NCI-H526 treated with DMSO at 0.1 percent for 48 hours (cell line): ENCODE data around the gene CLEC16A.

Experiments
- DNase-seq: peaks from one replicate; lab custom pipeline; 2025; lab: John Stamatoyannopoulos, UW

Gene CLEC16A

DNA sequence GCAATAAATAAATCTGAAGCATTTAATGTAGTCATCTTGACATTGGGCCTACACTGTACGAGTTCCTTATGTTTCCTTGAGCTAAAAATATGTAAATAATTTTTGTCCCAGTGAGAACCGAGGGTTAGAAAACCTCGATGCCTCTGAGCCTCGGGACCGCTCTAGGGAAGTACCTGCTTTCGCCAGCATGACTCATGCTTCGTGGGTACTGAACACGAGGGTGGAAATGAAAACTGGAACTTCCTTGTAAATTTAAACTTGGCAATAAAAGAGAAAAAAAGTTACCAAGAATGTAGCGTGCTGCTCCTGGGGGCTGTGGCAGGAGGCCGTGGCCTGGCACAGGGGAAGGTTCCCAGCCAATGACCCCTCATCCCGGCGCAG lies 237.5 kb downstream of the CLEC16A start:
- DNase-seq: no peak

DNA sequence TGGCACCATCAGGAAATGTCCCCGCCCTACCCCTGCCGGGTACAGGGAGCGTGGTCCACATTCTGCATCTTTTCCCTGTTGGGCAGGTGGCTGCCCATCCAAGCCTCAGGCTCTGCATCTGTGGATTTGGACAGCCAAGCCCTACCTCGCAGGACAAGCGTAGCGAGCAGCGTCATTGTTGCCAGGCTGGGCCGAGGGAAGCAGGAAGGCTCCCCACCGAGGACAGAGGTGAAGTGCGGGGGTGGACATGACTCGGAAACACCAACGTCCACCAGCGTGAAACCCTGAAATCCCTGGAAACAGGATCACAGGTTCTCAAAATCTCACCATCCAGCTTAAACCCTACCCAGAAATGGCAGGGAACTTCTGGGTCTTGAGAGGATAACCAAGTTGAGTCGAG lies 238.0 kb downstream of the CLEC16A start:
- DNase-seq: no peak

DNA sequence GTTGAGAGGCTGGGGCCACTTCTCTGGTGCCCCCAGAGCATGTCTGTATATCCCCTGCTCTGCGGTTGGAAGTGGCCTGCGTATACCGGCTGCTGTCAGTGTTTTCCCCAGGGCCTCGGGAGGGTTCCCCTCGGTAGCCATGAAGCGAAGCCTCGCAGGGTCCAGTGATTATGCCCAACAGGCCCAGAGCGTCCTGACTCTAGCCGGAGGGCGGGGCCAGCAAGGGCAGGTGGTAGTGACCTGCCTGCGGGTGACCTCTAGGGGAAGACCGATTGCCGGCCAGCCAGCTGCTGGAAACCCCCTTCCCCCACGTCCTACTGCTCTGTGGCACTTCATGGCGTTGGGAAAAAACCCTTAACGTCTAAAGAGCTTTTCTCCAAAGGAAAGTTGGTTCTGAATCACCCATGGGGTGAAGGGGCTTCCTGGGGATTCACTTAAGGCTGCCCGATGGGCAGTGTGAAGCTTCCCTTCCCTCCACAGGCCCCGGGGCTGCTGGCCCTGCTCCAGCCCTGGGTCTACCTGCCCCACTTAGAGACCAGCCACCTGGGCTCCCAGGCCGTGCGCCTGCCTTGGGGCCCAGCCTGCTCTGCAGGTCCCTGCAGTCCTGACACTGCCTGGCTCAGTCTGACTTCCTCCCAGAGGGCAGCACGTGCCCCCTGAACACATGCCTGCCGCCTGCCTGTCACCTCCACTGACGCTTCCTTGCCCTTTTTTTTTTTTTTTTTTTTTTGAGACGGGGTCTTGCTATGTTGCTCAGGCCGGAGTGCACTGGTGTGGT lies 238.9 kb downstream of the CLEC16A start:
- DNase-seq: no peak

DNA sequence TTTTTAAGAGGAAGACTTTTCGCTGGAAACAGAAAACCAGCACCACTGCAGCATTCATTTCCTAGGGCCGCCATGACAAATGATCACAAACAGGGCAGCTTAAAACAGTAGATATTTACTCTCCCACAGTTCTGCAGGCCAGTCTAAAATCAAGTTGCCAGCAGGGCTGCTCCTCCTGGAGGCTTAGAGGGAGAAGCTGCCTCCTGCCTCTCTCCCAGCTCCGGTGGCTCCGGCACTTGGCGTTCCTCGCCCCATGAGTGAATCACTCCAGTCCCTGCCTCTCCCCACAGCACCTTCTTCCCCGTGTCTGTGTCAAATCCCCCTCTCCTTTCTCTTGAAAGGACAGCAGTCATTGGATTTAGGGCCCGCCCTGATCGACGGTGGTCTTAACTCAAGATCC lies 239.6 kb downstream of the CLEC16A start:
- no peak for DNase-seq

DNA sequence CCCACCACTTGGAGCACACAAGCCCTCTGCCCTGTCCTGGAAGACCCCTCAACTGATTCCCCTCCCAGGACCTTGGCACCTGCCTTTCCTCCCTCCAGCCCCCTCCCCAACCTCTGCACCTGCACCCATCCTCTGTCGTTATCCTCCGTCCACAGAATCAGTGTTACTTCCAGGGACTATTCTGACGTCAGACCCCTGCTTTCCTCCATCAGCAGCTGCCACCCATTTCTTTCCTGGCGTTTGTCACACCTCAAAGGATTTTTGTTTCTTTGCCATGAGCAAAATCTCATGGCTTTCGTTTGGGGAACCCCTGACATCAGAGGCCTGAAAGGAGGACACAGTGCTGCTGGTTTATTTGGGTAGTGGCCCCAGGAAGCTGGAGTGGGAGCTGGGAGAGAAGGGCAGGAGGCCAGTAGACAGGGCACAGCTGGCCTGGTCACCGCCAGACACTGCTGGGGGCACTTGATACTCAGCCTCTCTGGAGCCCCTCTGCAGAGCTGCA lies 243.2 kb downstream of the CLEC16A start:
- DNase-seq: no peak

DNA sequence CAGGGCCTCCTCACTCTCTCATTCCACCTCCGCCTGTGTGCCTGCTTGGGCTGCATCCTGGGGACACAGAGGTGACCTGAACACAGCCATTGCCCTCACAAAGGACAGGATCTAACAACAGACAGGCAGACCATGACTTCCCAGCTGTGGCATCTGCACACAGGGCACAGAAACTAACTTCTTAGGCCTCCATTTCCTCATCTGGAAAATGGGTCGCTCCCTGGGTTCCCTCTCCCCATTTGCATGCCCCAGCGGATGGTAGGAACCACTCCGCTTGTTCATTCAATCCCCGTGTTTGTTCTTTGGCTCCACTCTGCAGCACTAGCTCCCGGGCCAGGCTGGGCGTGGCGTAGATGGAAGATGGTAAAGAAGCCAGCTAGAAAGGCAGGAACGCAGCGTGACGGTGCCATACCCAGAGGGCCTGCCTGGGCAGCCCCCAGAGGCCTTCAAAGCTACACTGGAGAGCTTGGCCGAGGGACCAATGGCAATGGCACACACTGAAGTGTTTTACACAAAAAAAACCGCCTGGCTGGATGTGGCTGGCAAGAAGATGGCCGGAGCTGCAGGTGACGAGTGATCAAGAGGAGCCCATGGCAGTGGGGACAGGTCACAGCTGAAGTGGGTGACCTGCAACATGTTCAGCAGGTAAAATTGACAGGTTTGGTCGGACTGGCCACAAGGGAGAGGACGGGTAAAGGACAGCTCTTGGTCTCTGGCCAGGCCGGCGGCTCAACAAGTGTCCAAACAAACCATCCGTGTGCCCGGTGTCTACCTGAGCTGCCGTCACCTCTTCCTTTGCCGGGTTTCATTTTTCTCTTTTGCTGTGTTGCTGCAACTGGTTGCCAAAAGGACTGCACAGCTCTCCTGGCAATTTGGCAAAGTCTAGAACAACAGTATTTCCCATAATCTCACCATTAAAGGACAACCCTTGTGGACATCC lies 244.7 kb downstream of the CLEC16A start:
- no peak for DNase-seq

DNA sequence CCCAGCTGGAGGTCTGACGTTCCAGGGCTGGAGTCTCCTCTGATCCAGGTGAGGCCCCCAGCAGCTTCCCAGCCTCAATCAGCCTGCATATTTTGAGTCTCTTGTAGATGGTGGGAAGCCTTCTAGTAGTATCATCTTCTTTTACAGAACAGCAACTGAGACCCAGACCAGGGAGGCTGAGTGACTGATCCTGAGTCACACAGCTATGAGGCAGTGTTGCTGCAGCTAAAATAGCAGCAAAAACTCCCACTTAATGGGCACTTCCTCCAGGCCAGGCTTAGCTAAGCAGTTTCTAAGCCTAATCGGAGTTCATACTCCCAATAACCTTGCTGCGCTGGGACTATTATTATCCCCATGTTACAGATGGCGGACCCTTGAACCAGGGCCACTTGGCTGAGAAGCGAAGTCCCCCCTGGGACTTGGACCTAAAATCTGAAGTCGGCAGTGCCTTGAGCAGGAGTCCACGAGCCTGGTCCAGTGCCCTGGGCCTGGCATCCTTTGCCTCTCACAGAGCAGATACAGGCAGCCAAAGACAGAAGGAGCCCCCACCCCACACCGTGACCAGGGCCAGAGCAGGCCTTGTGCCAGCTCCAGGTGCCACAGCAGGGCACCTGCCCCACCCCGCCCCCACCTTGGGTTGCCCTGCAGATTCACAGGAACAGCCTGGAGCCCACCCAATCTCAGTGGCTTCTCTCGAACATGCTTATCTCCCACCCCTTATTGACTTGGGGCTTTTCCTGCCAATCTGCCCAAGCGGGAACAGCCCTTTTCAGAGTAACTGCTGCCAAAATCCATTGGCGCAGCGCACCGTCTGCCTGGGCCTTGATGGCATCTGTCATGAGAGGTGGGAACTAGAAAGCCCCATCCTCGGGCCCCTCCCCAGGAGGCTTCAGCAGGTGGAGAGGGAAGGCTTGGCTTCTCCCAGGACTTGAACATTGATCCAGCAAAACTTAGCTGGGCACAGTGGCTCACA lies 246.5 kb downstream of the CLEC16A start:
- no peak for DNase-seq

DNA sequence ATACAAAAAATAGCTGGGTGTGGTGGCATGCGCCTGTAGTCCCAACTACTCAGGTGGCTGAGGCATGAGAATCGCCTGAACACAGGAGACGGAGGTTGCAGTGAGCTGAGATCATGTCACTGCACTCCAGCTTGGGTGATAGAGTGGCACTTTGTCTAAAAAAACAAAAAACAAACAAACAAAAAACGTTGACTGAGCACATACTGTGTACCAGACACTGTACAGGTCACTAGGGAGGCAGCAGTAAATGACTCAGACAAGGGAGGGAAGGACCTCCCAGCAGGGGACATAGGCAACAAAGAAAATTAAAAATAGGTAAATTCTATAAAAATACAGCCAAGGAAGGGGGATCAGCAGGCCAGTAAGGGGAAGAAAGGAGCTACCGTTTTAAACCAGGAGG lies 247.3 kb downstream of the CLEC16A start:
- DNase-seq: no peak

DNA sequence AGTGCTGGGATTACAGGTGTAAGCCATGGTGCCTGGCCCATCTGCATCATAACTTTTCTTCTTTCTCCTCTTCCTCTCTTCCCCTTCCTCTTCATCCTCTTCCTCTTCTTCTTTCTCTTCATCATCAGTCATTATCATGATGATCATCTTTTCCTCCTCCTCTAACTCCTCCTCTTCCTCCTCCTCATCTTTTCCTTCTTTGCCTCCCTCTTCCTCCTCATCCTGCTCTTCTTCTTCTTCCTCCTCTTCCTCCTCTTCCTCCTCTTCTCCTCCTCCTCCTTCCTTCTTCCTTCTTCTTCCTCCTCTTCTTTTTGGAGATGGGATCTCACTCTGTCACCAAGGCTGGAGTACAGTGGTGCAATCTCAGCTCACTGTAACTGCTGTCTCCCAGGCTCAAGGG lies 249.1 kb downstream of the CLEC16A start:
- DNase-seq: no peak

DNA sequence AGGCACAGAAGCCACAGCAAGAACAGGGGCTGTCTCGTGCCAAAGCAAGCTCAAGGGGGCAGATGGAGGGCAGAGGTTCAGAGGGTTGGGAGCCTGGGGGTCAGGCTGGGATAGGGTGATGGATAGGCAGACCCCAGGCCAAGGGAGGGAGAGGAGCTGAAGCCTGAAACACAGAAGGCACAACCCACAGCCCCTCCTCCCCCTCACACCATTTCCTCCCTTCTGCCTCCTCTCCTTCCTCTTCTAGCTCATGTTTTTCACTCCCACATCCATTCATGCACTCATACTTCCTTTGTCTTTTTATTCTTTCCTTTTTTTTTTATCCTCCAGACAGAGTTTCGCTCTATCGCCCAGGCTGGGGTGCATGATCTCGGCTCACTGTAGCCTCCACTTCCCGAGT lies 250.5 kb downstream of the CLEC16A start:
- no peak for DNase-seq

DNA sequence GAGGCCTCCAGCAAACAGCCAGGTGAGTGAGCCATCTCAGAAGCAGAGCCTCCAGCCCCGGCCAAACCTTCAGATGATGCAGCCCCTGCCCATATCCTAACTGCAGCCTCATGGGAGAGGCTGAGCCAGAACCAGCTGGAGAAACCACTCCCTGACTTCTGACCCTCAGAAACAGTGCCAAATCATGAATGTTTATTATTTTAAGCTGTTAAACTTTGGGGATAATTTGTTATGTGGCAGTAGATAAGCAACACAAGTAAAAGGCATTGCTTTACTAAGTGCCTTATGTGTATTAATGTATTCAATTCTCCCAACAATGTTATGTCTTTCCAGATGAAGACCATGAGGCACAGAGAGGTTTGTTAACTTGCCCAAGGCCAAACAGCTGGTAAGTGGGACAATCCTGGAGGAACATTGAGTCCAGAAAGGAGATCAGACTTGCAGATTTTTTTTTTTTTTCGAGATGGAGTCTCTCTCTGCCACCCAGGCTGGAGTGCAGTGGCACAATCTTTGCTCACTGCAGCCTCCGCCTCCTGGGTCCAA lies 252.0 kb downstream of the CLEC16A start:
- no peak for DNase-seq

DNA sequence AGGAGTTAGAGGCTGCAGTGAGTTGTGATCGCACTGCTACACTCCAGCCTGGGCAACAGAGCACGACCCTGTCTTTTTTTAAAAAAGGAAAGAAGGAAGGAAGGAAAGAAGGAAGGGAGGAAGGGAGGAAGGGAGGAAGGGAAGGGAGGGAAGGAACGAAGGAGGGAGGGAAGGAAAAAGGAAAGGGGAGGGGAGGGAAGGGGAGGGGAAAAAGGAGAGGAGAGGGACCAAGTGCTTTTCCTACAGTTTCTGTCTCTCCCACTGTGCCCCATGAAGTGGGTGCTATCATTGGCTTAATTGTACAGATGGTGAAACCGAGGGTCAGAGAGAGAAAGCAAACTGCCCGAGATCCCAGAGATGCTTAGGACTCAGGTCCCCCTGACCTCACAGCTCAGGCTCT lies 254.0 kb downstream of the CLEC16A start:
- DNase-seq: no peak

DNA sequence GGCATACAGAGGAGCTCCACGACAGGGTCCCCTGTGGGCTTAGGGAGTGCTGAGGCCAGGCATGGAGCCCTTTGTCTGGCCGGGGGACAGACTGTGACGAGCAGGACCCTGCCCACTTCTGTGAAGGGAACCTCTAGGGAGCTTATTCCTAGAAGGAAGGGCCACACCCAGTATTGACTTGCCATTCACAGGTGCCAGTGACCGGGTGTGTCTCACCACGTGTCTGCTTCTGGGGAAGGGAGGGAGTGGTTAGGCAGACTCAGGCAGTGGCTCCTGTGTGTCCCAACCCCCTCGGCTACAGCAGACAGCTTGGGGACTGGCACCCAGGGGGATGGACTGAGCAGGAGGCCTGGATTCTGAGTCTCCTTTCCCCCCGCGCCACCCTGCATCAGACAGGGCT lies 254.5 kb downstream of the CLEC16A start:
- no peak for DNase-seq

DNA sequence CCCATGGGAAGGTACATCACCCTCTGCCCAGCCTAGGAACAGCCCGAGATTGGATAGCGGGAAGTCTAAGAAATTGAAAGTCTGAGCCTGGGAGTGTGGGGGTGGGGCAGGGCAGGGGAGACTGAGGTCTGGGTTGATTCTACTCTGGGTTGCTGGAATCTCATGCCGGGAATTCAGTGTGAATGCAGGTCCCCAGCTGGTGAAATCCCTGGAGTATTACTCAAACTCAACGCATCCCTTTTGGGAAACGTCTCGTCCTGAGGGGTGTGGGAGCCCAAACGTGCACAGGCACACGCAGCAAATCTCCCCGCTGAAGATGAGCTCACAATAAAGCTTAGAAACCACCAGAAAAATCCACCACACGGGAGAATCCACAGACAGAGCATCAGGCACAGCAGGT lies 256.2 kb downstream of the CLEC16A start:
- DNase-seq: no peak

DNA sequence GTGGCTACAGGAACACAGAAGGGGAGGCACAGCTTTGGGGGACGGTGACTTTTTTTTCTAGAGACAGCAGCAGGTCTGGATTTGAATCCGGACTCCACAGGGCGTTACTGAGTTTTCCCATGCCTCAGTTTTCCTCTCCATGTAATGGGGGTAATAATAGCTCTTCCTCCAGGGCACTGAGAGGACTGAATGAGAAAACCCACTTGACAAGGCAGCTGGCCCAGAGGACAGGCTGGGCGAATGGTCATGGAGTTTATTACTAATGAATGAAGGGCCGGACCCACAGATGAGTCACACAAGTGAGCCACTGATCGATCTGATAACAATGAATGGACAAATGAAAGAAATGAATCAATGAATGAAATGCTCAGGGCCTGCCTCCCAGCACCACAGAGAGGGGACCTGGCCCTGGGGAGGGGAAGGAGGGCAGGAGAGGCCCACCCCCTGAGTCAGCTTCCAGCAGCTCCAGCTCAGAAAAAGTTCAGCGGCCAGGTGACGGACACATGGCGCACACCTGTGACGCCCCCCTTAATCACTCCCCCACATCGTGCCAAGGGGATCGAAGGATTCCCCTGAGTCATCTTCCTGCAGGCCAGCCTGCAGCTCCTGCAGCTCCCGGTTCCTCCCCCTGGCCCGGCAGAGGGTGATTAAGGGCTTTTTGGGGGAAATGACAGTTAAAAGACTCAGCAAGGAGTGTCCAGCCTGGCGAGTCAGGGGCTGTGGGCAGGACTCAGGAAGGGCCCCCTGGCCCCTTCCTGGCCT lies 257.3 kb downstream of the CLEC16A start:
- DNase-seq: no peak

DNA sequence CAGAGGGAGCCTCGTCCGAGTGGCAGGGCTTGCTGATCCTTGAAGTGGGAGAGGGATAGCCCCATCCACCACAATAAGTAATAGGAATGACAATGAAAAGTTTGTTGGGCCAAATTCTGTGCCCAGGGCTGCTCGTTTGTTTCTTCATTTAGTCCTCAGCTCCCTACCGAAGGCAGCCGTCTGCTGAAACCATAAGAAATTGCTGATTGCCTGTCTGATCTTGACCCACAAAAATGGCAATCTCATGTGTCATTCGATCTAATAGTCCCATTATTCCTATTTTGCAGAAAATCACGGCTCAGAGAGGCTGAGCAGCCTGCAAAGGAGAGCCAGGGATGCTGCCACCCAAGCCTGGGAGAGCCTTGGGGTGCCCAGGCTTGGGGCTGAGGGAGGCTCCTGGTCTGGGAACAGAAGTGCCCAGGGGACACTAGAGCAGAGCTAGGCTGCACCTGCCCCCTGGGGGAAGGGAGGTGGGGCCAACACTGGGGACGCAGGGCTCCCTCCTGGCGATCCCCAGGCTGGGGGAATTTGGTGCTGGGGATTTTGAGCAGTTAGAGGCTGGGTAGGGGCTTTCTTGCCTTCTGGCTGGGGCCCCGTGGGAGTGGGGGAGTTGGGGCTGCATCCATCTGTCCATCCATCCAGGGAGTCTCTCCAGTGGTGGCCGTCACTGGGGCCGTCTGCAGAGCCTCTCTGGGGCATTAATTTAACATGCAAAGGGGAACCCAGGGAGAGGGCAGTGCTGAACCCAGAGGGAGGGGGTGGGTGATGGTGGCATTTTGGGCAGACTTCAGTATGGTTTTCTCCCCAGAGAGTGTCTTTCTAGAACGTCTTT lies 258.1 kb downstream of the CLEC16A start:
- DNase-seq: no peak

DNA sequence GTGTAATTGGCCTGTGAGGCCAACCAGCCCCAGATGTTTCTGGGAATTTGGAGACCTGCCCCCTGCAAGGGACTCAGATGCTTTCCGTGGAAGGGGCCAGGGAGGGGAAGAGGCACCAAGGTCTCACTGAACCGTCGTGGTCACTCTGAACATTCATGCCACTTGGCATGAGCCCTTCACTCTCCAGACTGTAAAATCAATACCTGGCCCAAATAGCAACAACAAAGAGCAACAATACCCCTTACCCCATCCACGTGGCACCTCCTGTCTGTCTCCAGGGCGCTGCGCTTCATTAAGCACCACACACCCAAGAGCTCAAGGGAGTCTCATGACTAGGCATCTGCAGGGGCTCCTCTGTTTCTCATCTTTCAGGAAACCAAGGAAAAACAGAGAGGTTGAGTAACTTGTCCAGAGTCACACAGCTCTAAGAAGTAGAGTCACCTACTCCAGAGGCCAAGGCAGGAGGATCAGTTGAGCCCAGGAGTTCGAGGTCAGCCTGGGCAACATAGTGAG lies 258.8 kb downstream of the CLEC16A start:
- no peak for DNase-seq

DNA sequence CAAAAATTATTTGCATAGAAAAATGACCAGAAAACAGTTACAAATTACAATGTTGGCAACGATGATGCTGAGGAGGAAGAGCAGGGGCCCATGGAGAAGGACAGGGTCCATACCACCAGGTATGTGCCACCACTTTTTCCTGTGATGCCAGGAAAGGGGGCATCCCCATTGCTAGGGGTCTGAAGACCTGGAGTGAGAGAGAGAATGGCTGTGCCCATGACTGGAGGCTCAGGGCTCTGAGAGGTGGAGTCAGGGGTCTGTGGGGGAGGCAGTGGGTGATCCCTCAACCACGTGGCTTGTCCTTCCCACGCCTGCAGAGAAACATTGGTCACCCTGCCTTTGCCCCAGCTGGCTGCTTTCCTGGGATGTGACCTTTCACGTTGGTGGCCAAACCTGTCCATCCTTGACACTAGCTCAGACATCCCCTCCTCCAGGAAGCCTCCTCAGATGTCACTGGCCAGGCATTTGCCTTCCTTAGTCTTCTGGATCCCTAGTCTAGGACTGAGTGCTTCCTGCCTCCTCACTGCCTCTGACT lies 260.2 kb downstream of the CLEC16A start:
- no peak for DNase-seq

DNA sequence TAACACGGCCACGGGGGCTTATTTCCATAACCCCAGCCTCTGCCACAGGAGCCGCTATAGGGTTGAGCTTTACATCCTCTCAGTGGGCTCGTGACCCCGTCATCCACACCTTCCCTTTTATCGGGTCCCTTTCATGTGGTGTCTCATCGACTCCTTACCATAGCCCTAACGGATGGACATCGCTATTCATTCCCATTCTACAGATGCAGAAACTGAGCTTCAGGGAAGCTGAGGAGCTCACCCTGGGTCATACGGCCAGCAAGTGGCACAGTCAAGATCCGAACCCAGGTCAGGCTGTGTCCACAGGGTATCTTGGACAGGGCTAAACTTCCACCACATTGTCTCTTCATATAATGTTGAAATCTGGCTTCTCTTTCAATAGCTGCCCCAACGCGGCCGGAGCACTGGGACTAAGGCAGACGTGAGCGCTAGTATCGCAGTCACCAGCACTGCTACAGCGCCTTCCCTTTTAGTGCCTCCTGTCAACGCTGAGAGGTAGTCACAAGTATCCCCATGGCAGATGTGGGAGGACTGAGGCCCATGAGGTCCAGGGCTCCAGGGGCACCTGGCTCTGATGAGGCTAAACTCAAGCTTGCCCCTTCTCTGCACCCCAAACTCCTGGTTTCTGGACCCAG lies 260.8 kb downstream of the CLEC16A start:
- DNase-seq: no peak
